T-cell (primary cell): Measurements from ENCODE around the gene LATS1. TPM values are rescaled to one million over a fixed set of nuclear protein-coding genes. Genes with fewer than 3 reads are reported as not detected.
A peak's percentile ranks its signal among the peaks of the same experiment; 100 is the strongest.
"Not testable (repeated sequence)": the region's sequence is repeated elsewhere in the genome, so short reads cannot be mapped to it uniquely, and the experiment has no call there.

Source experiments
- ATAC-seq, 4 experiments: fragments of 200-7000 bp in 3 of 4; fragments of 150-1000 bp in 1 of 4; cut with Tn5 transposase; replicated peaks in 1 of 4; 1 replicate in 3 of 4; 2 replicates in 1 of 4; pipeline ENCODE4 v1.10.0; 2021; ENCODE audit warnings: moderate library complexity in 3 of 4, mild to moderate bottlenecking in 2 of 4, moderate number of reproducible peaks in 1 of 4
- CTCF ChIA-PET, 2 donors: fragments of 300-600 bp; sonication (Branson Sonifier 250); formaldehyde crosslinking; loops; one replicate each; lab custom pipeline; 2022; ENCODE audit warnings: antibody characterized with exemption in 2 of 2; lab: Charles Lee
- POLR2A ChIA-PET, 2 donors: fragments of 300-600 bp; sonication (Branson Sonifier 250); formaldehyde crosslinking; loops; one replicate each; lab custom pipeline; 2022; ENCODE audit warnings: antibody characterized with exemption in 2 of 2; lab: Charles Lee
- DNase-seq, 35 experiments: peaks; one replicate each; pipeline versions ENCODE4 v3.0.0 to v3.0.0-alpha.2; 2013 to 2023
- H3K27ac ChIP-seq: one replicate; pipeline ENCODE4 v1.5.1; 2013; ENCODE audit warnings: low read length
- H3K27me3 ChIP-seq, 2 experiments: replicated peaks in 1 of 2; 1 replicate in 1 of 2; 2 replicates in 1 of 2; pipeline versions ENCODE4 v1.6.1 to v1.7.0; 2013; ENCODE audit warnings: low read length in 1 of 2, mixed read lengths in 1 of 2; ENCODE audit not compliant: control insufficient read depth in 2 of 2, insufficient read depth in 2 of 2; ENCODE audit errors: extremely low read depth in 1 of 2
- H3K36me3 ChIP-seq, 2 donors: 1 replicate in 1 of 2; 2 replicates in 1 of 2; pipeline versions ENCODE4 v1.6.1 to v1.7.0; 2013; ENCODE audit warnings: low read length in 1 of 2; ENCODE audit not compliant: control insufficient read depth in 2 of 2, insufficient read depth in 1 of 2; ENCODE audit errors: extremely low read depth in 1 of 2
- H3K4me1 ChIP-seq, 2 experiments: 1 replicate in 1 of 2; 2 replicates in 1 of 2; pipeline versions ENCODE4 v1.6.1 to v1.7.0; 2013; ENCODE audit warnings: low read length in 2 of 2, mixed read lengths in 1 of 2; ENCODE audit not compliant: insufficient read depth in 2 of 2, control insufficient read depth in 1 of 2; ENCODE audit errors: extremely low read depth in 1 of 2
- H3K4me3 ChIP-seq, 2 donors: 1 replicate in 1 of 2; 2 replicates in 1 of 2; pipeline versions ENCODE4 v1.5.1 to v1.7.0; 2013; ENCODE audit warnings: mild to moderate bottlenecking in 2 of 2, low read length in 1 of 2, moderate library complexity in 1 of 2; ENCODE audit not compliant: control insufficient read depth in 1 of 2; ENCODE audit errors: extremely low read depth in 1 of 2
- H3K9me3 ChIP-seq: 2 replicates; pipeline ENCODE4 v1.7.0; 2013
- H3K27ac Mint-ChIP-seq, 2 donors: one replicate each; pipeline ENCODE4 v1.8.0; 2020 to 2021; ENCODE audit warnings: mild to moderate bottlenecking in 2 of 2, mixed read lengths in 2 of 2
- H3K27me3 Mint-ChIP-seq, 2 donors: one replicate each; pipeline ENCODE4 v1.8.0; 2021 to 2022; ENCODE audit warnings: mixed read lengths in 2 of 2
- H3K36me3 Mint-ChIP-seq: one replicate; pipeline ENCODE4 v1.8.0; 2021; ENCODE audit warnings: mixed read lengths
- H3K4me1 Mint-ChIP-seq, 3 donors: one replicate each; pipeline ENCODE4 v1.8.0; 2020 to 2022; ENCODE audit warnings: mixed read lengths in 3 of 3, mild to moderate bottlenecking in 1 of 3
- H3K4me3 Mint-ChIP-seq, 3 donors: one replicate each; pipeline ENCODE4 v1.8.0; 2020 to 2022; ENCODE audit warnings: mild to moderate bottlenecking in 3 of 3, mixed read lengths in 3 of 3, moderate library complexity in 3 of 3
- H3K9me3 Mint-ChIP-seq, 3 donors: one replicate each; pipeline ENCODE4 v1.8.0; 2020 to 2022; ENCODE audit warnings: mixed read lengths in 3 of 3
- WGBS: methylation state at CpG from one replicate; pipeline ENCODE4 v1.1.5; 2013; ENCODE audit warnings: missing lambda C conversion rate; ENCODE audit not compliant: insufficient coverage; 5-methylcytosine and 5-hydroxymethylcytosine counted together
- total RNA-seq, 35 experiments: library from RNA in 6 of 35; stranded (reverse) in 6 of 35; fragments of 120-200 nt in 1 of 35; gene quantifications; one replicate each; pipeline versions ENCODE4 v1.2.1 to v1.2.4 and lab custom pipeline; 2013 to 2026

Gene LATS1
- total RNA-seq, 5 donors from 2014 or later (not counting 1 experiment from before 2014, with no cell fraction given), result 38.0 to 43.3 (median 39.2) TPM

- DNase-seq (no peak), ATAC-seq (no peak)
- no peak overlapping the region for H3K4me3 ChIP-seq
- WGBS, result no CpG with 5 or more reads among the region's 1 CpG
- peaks cover 0 to 6% of the 10 kb centered on the region in 2 experiments for H3K4me1 ChIP-seq
- peaks cover 11% of the 10 kb centered on the region for H3K36me3 Mint-ChIP-seq
- H3K27ac Mint-ChIP-seq, result no peak overlapping the region
- no peaks in the 10 kb centered on the region for H3K9me3 ChIP-seq
- H3K4me3 Mint-ChIP-seq, result no peak overlapping the region
- H3K4me1 Mint-ChIP-seq, result peaks cover 20 to 39% (median 35%) of the 10 kb centered on the region in 3 donors
- ChIA-PET CTCF (no interaction called here), POLR2A (interaction anchor here in 1 of 2 donors (0.6 kb wide), 1 partner anchor 102 kb away, joined by 5 read pairs; no protein-coding TSS in a partner anchor)
- H3K27me3 ChIP-seq, result no peaks in the 10 kb centered on the region
- H3K9me3 Mint-ChIP-seq, result no peaks in the 10 kb centered on the region
- H3K27ac ChIP-seq, result no peak overlapping the region
- peaks cover 4 to 51% of the 10 kb centered on the region in 2 donors for H3K36me3 ChIP-seq
- no peaks in the 10 kb centered on the region for H3K27me3 Mint-ChIP-seq
Measured at GRCh38 chr6:149696901-149697300, 21.0 kb downstream of the LATS1 start.

GRCh38 chr6:149694921-149695320, 23.0 kb downstream of the LATS1 start:
- CTCF ChIA-PET, result interaction anchor here in 1 of 2 donors (1.0 kb wide), 1 partner anchor 189 kb away, joined by 3 read pairs; no protein-coding TSS in a partner anchor
- H3K27ac Mint-ChIP-seq, result no peak overlapping the region

GRCh38 chr6:149691201-149691600, 26.7 kb downstream of the LATS1 start:
- ChIA-PET CTCF (no interaction called here), POLR2A (no interaction called here)
- no peak overlapping the region for H3K4me3 Mint-ChIP-seq
- no peaks in the 10 kb centered on the region for H3K9me3 Mint-ChIP-seq
- WGBS, result 94% methylated on average over 2 of the region's 2 CpGs
- Histone ChIP-seq H3K27ac (no peak overlapping the region), H3K27me3 (no peaks in the 10 kb centered on the region), H3K9me3 (no peaks in the 10 kb centered on the region), H3K4me3 (no peak overlapping the region), H3K4me1 (peaks cover 0 to 5% of the 10 kb centered on the region in 2 experiments), H3K36me3 (peaks cover 3 to 45% of the 10 kb centered on the region in 2 donors)
- H3K27me3 Mint-ChIP-seq, result no peaks in the 10 kb centered on the region
- peaks cover 33% of the 10 kb centered on the region for H3K36me3 Mint-ChIP-seq
- no peak for ATAC-seq
- H3K27ac Mint-ChIP-seq, result no peak overlapping the region
- DNase-seq, result no peak
- H3K4me1 Mint-ChIP-seq, result peaks cover 28 to 30% (median 30%) of the 10 kb centered on the region in 3 donors

More at GRCh38 chr6:149694921-149695320, 23.0 kb downstream of the LATS1 start:
- H3K4me3 Mint-ChIP-seq, result no peak overlapping the region
- H3K36me3 Mint-ChIP-seq, result peaks cover 18% of the 10 kb centered on the region
- POLR2A ChIA-PET, result interaction anchor here in 1 of 2 donors (1.3 kb wide), 1 partner anchor 10 kb away, joined by 3 read pairs; no protein-coding TSS in a partner anchor
- no peak overlapping the region for H3K4me3 ChIP-seq
- H3K9me3 ChIP-seq, result no peaks in the 10 kb centered on the region
- no peaks in the 10 kb centered on the region for H3K9me3 Mint-ChIP-seq
- WGBS, result no CpG with 5 or more reads among the region's 2 CpGs
- ATAC-seq, result no peak
- no peaks in the 10 kb centered on the region for H3K27me3 ChIP-seq
- peaks cover 20 to 29% (median 28%) of the 10 kb centered on the region in 3 donors for H3K4me1 Mint-ChIP-seq
- H3K27me3 Mint-ChIP-seq, result no peaks in the 10 kb centered on the region
- no peak for DNase-seq
- no peak overlapping the region for H3K27ac ChIP-seq
- peaks cover 4 to 51% of the 10 kb centered on the region in 2 donors for H3K36me3 ChIP-seq
- H3K4me1 ChIP-seq, result no peaks in the 10 kb centered on the region

GRCh38 chr6:149686230-149686629, 31.7 kb downstream of the LATS1 start:
- no peaks in the 10 kb centered on the region for H3K27me3 ChIP-seq
- WGBS, result 92% methylated on average over 4 of the region's 7 CpGs
- ChIA-PET CTCF (no interaction called here), POLR2A (interaction anchor here in 1 of 2 donors (0.9 kb wide), 1 partner anchor 31 kb away, joined by 3 read pairs; the partner anchor contains the start of gene LATS1)
- no peak overlapping the region for H3K27ac ChIP-seq
- H3K4me1 ChIP-seq, result peaks cover 0 to 5% of the 10 kb centered on the region in 2 experiments
- Mint-ChIP-seq H3K4me3 (no peak overlapping the region), H3K27ac (peak overlapping the region; percentile 50 to 68), H3K4me1 (peaks cover 22 to 27% (median 25%) of the 10 kb centered on the region in 3 donors), H3K27me3 (no peaks in the 10 kb centered on the region), H3K9me3 (no peaks in the 10 kb centered on the region), H3K36me3 (peaks cover 42% of the 10 kb centered on the region)
- H3K4me3 ChIP-seq, result no peak overlapping the region
- H3K9me3 ChIP-seq, result no peaks in the 10 kb centered on the region
- ATAC-seq, result no peak
- no peak for DNase-seq
- peaks cover 4 to 39% of the 10 kb centered on the region in 2 donors for H3K36me3 ChIP-seq

- peaks cover 20 to 27% (median 24%) of the 10 kb centered on the region in 3 donors for H3K4me1 Mint-ChIP-seq
- ChIA-PET POLR2A (no interaction called here), CTCF (no interaction called here)
- Histone ChIP-seq H3K27me3 (no peaks in the 10 kb centered on the region), H3K4me3 (no peak overlapping the region), H3K9me3 (no peaks in the 10 kb centered on the region), H3K36me3 (peaks cover 4 to 29% of the 10 kb centered on the region in 2 donors), H3K27ac (no peak overlapping the region), H3K4me1 (peaks cover 0 to 5% of the 10 kb centered on the region in 2 experiments)
- H3K27me3 Mint-ChIP-seq, result no peaks in the 10 kb centered on the region
- no peak overlapping the region for H3K27ac Mint-ChIP-seq
- WGBS, result 100% methylated on average over 2 of the region's 4 CpGs
- DNase-seq, result no peak
- ATAC-seq, result no peak
- H3K9me3 Mint-ChIP-seq, result no peaks in the 10 kb centered on the region
- peaks cover 39% of the 10 kb centered on the region for H3K36me3 Mint-ChIP-seq
- H3K4me3 Mint-ChIP-seq, result no peak overlapping the region
Measured at GRCh38 chr6:149683256-149683859, 34.5 kb downstream of the LATS1 start.

- H3K27me3 ChIP-seq, H3K27me3 Mint-ChIP-seq, H3K4me3 ChIP-seq, H3K4me1 ChIP-seq, ATAC-seq, H3K9me3 Mint-ChIP-seq, H3K27ac ChIP-seq, CTCF ChIA-PET, H3K27ac Mint-ChIP-seq, H3K9me3 ChIP-seq, DNase-seq, POLR2A ChIA-PET, H3K4me3 Mint-ChIP-seq: not testable (repeated sequence)
- peaks cover 47% of the 10 kb centered on the region for H3K36me3 Mint-ChIP-seq
- peaks cover 14 to 25% (median 15%) of the 10 kb centered on the region in 3 donors for H3K4me1 Mint-ChIP-seq
- 98% methylated on average over 9 of the region's 14 CpGs for WGBS
- peaks cover 4 to 35% of the 10 kb centered on the region in 2 donors for H3K36me3 ChIP-seq
Measured at GRCh38 chr6:149681845-149682244, 36.1 kb downstream of the LATS1 start.
